Erythroblast (primary cell): ENCODE results near the gene INSYN2B.

Source experiments
- DNase-seq, 2 experiments: peaks; one replicate each; lab custom pipeline; 2025; lab: John Stamatoyannopoulos, UW
- GATA1 ChIP-seq: IDR thresholded peaks from 2 replicates; pipeline ENCODE4 v1.6.1; 2011; ENCODE audit warnings: low read depth, mild to moderate bottlenecking, control low read depth, low read length, moderate library complexity
- POLR2A ChIP-seq: IDR thresholded peaks from 2 replicates; pipeline ENCODE4 v1.6.1; 2011; ENCODE audit warnings: mild to moderate bottlenecking, low read length

The INSYN2B gene

GRCh38 chr5:169881702-169882303 lies 98.5 kb downstream of the INSYN2B start:
- TF ChIP-seq POLR2A (no peak), GATA1 (no peak)
- DNase-seq = no peak

GRCh38 chr5:169880785-169881184 lies 99.5 kb downstream of the INSYN2B start:
- TF ChIP-seq POLR2A = no peak
- TF ChIP-seq GATA1 = no peak
- DNase-seq = no peak

GRCh38 chr5:169880012-169880663 lies 100.2 kb downstream of the INSYN2B start:
- TF ChIP-seq POLR2A (no peak), GATA1 (no peak)
- no peak for DNase-seq

- TF ChIP-seq GATA1 = no peak
- no peak for TF ChIP-seq POLR2A
- DNase-seq = no peak
These were observed 103.9 kb downstream of the INSYN2B start for GRCh38 chr5:169876386-169876785.

- no peak for DNase-seq
- TF ChIP-seq POLR2A (no peak), GATA1 (no peak)
These were observed 104.6 kb downstream of the INSYN2B start for GRCh38 chr5:169875731-169876130.

GRCh38 chr5:169875091-169875728 lies 105.1 kb downstream of the INSYN2B start:
- TF ChIP-seq GATA1 (no peak), POLR2A (no peak)
- DNase-seq = no peak

- no peak for TF ChIP-seq GATA1
- TF ChIP-seq POLR2A = no peak
- DNase-seq = no peak
These were observed 105.7 kb downstream of the INSYN2B start for GRCh38 chr5:169874621-169875020.

- no peak for TF ChIP-seq POLR2A
- no peak for TF ChIP-seq GATA1
- DNase-seq = no peak
These were observed 106.7 kb downstream of the INSYN2B start for GRCh38 chr5:169873642-169874041.

GRCh38 chr5:169871826-169872490 lies 108.3 kb downstream of the INSYN2B start:
- TF ChIP-seq POLR2A = no peak
- no peak for TF ChIP-seq GATA1
- DNase-seq = no peak

- no peak for DNase-seq
- no peak for TF ChIP-seq GATA1
- TF ChIP-seq POLR2A = no peak
These were observed 110.1 kb downstream of the INSYN2B start for GRCh38 chr5:169870211-169870610.

- DNase-seq = no peak
- no peak for TF ChIP-seq POLR2A
- TF ChIP-seq GATA1 = no peak
These were observed 111.2 kb downstream of the INSYN2B start for GRCh38 chr5:169869066-169869465.

GRCh38 chr5:169867347-169867746 lies 112.9 kb downstream of the INSYN2B start:
- no peak for DNase-seq
- TF ChIP-seq GATA1 (no peak), POLR2A (no peak)

- TF ChIP-seq POLR2A (no peak), GATA1 (no peak)
These were observed 115.8 kb downstream of the INSYN2B start for GRCh38 chr5:169864483-169864882.

GRCh38 chr5:169862391-169862811 lies 117.9 kb downstream of the INSYN2B start:
- no peak for DNase-seq
- TF ChIP-seq POLR2A (no peak), GATA1 (no peak)

More at GRCh38 chr5:169864483-169864882, 115.8 kb downstream of the INSYN2B start:
- no peak for DNase-seq
